ENCODE results near the gene SHC1. TPM values are rescaled to one million over a fixed set of nuclear protein-coding genes. Genes with fewer than 3 reads are reported as not detected.

The SHC1 gene
- total RNA-seq, 2 donors from 2014 or later: 98.3 to 104 TPM

DNA sequence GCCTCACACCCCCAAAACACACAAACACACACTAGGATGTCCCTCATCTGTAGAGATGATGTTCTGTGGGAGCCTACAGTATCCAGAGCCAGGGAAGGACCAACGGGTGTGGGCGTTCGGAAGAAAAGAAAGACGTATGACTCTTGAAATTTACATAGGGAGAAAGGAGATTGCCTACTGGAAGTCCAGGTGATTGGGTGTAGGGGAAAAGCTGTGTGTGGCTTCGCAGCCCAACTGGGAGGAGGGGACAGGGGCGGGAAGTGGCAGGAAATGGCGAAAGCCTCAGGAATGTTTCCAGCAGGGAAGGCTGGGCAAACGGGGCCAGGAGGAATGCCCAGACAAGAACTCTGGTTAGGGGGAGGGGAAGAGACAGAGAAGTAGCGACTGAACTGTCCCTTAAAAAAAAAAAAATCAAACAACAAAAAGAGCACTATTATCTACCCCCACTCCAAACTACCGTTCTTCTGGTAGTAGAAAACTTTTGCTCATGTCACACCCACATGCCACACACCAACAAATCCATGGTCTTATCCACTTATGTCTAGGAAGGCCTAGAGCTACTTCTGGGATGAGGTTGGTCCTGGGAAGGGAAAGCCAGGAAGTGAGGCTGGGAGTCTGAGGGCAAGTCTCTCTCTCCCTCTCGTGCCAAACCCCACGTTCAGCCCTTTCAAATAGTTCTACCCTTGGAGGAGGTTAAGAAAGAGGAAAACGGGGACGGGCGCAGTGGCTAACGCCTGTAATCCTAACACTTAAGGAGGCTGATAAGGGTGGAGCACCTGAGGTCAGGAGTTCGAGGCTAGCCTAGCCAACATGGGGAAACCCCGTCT is 2.2 kb upstream of the SHC1 start:
- peaks cover 21% of the 10 kb centered on the region for H3K4me1 ChIP-seq
- H3K27ac ChIP-seq: peak overlapping the region; percentile 96
- TF ChIP-seq, protein P1, sequence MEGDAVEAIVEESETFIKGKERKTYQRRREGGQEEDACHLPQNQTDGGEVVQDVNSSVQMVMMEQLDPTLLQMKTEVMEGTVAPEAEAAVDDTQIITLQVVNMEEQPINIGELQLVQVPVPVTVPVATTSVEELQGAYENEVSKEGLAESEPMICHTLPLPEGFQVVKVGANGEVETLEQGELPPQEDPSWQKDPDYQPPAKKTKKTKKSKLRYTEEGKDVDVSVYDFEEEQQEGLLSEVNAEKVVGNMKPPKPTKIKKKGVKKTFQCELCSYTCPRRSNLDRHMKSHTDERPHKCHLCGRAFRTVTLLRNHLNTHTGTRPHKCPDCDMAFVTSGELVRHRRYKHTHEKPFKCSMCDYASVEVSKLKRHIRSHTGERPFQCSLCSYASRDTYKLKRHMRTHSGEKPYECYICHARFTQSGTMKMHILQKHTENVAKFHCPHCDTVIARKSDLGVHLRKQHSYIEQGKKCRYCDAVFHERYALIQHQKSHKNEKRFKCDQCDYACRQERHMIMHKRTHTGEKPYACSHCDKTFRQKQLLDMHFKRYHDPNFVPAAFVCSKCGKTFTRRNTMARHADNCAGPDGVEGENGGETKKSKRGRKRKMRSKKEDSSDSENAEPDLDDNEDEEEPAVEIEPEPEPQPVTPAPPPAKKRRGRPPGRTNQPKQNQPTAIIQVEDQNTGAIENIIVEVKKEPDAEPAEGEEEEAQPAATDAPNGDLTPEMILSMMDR (IDR thresholded peaks at IDR 0.05): no peak
- intact Hi-C loops (cut with DNase I): no loop called here
- no peaks in the 10 kb centered on the region for H3K27me3 ChIP-seq
- H3K4me3 ChIP-seq: peak overlapping the region; percentile 51
- no peaks in the 10 kb centered on the region for H3K36me3 ChIP-seq
- peak overlapping the region; percentile 28 to 99 for H3K9ac ChIP-seq (ENCODE audit: low read depth in 2 of 2, low read length in 2 of 2)
- no peaks in the 10 kb centered on the region for H3K9me3 ChIP-seq
- peak; percentile 70 for DNase-seq

DNA sequence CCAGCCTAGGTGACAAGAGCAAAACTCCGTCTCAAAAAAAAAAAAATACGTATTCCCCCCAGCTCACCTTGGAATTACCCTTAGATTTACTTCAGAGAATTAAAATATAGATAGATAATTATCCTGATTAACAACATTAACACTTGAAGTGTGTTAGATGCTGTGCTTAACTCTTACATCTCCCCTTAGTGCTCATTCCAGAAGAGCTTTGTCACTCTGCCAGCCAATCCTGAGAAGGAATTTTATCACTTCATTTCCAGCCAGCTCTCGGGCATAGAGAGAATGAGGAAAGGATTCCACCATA is 1.6 kb upstream of the SHC1 start:
- peak overlapping the region; percentile 96 for H3K27ac ChIP-seq
- H3K4me3 ChIP-seq: no peak overlapping the region
- no peaks in the 10 kb centered on the region for H3K9me3 ChIP-seq
- intact Hi-C loops (cut with DNase I): no loop called here
- H3K9ac ChIP-seq (ENCODE audit: low read depth in 2 of 2, low read length in 2 of 2): peak overlapping the region in 1 of 2 donors; percentile 99
- TF ChIP-seq, protein P1 (IDR thresholded peaks at IDR 0.05): no peak
- DNase-seq: no peak
- no peaks in the 10 kb centered on the region for H3K27me3 ChIP-seq
- H3K36me3 ChIP-seq: no peaks in the 10 kb centered on the region
- H3K4me1 ChIP-seq: peaks cover 21% of the 10 kb centered on the region

DNA sequence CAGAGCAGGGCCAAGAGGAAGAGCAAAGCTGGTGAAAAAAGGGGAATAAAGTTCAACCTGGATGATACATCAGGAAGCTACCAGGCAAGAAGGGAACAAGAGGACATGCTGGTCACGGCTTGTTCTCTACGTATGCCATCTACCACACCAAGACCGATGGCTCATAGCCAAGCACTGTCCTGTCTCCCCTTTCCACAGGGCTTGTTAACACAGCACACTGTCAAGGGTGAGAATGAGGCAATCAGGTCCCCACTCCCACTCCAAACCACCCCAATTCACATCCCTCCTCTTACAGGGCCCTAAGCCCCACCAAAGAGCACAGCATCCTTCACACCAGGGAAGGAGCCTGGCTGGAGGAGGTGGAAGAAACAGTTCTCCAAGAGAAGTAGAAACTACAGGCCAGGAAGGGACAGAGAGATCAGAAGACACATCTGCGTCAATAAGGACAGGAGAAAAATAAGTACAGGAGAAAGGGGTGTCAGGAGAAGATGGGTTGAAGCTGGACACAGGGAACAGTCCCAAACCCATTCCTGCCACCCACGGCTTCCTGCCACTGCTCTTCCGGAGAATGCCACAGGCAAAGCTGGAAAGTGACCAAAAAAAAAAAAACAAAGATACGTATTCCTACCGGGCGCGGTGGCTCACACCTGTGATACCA is 923 bp upstream of the SHC1 start:
- peak overlapping the region; percentile 96 for H3K27ac ChIP-seq
- H3K9me3 ChIP-seq: no peaks in the 10 kb centered on the region
- H3K36me3 ChIP-seq: peaks cover 4% of the 10 kb centered on the region
- no peaks in the 10 kb centered on the region for H3K27me3 ChIP-seq
- H3K9ac ChIP-seq (ENCODE audit: low read depth in 2 of 2, low read length in 2 of 2): peak overlapping the region; percentile 44 to 52
- peaks cover 21% of the 10 kb centered on the region for H3K4me1 ChIP-seq
- intact Hi-C loops (cut with DNase I): no loop called here
- DNase-seq: peak; percentile 39
- TF ChIP-seq, protein P1 (IDR thresholded peaks at IDR 0.05): no peak
- H3K4me3 ChIP-seq: peak overlapping the region; percentile 28

DNA sequence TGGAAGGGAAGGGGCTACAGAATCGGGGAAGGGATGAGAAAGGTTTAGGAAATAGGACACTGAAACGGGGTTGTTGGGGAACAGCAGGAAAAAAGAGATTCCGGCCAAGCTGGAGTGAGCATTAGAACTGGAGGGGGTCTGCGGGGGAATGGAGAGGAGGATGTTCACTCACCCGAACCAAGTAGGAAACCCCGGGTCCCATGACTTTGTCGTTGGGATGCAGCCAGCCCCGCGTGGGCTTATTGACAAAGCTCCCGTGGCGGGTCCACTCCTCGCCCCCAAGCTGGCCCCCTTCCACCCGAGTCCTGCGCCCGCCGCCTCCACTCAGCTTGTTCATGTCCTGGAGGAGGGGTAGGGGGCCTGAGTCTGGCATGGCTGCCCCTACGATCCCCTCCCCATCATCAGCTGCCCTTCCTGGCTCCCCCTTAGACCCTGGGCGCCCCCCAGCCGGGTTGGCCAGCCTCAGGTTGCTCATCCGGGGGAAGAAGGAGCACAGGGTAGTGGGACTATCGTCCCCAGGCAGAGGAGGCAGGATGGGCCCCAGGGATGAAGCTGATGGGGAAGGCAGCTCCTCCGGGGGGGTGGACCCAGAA is 591 bp downstream of the SHC1 start:
- DNase-seq: no peak
- Histone ChIP-seq H3K9ac (ENCODE audit: low read depth in 2 of 2, low read length in 2 of 2) (peak overlapping the region; percentile 62 to 67), H3K4me3 (peak overlapping the region; percentile 28), H3K36me3 (peaks cover 18% of the 10 kb centered on the region), H3K9me3 (no peaks in the 10 kb centered on the region), H3K27ac (peak overlapping the region; percentile 96), H3K27me3 (no peaks in the 10 kb centered on the region), H3K4me1 (peaks cover 21% of the 10 kb centered on the region)
- TF ChIP-seq, protein P1 (IDR thresholded peaks at IDR 0.05): no peak
- intact Hi-C loops (cut with DNase I): no loop called here

DNA sequence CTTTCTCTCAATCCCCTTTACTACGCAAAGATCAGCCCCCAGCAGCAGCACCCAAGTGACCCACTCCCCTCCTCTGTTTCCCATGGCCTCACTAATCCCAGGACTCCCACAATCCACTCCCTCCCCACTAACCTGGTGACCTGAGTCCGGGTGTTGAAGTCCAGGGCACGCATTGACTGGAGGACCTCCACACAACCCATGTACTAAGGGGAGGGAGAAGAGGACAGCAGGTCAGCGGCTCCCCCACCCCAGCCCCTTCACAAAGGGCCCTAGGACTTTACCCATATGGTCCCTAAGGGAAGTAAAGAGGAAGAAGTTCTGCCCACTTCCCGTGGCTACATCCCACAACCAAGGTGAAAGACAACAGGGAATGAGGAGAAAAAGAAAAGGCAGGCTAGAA is 1.3 kb downstream of the SHC1 start:
- no peaks in the 10 kb centered on the region for H3K27me3 ChIP-seq
- H3K9ac ChIP-seq (ENCODE audit: low read depth in 2 of 2, low read length in 2 of 2): peak overlapping the region in 1 of 2 donors; percentile 30
- H3K9me3 ChIP-seq: no peaks in the 10 kb centered on the region
- TF ChIP-seq, protein P1 (IDR thresholded peaks at IDR 0.05): no peak
- no peak for DNase-seq
- H3K4me1 ChIP-seq: peaks cover 21% of the 10 kb centered on the region
- peaks cover 18% of the 10 kb centered on the region for H3K36me3 ChIP-seq
- H3K27ac ChIP-seq: no peak overlapping the region
- no peak overlapping the region for H3K4me3 ChIP-seq
- intact Hi-C loops (cut with DNase I): no loop called here

Measured in colonic mucosa (tissue), 4 donors.